HG03571 (cell line): ENCODE measurements around the gene RASAL3.
"Not testable (repeated sequence)": the region's sequence is repeated elsewhere in the genome, so short reads cannot be mapped to it uniquely, and the experiment has no call there.

ENCODE experiments used
- ATAC-seq: cut with Tn5 transposase; IDR thresholded peaks from one replicate; pipeline ENCODE4 v1.9.1; 2021; ENCODE audit not compliant: unreplicated experiment

Gene RASAL3

DNA sequence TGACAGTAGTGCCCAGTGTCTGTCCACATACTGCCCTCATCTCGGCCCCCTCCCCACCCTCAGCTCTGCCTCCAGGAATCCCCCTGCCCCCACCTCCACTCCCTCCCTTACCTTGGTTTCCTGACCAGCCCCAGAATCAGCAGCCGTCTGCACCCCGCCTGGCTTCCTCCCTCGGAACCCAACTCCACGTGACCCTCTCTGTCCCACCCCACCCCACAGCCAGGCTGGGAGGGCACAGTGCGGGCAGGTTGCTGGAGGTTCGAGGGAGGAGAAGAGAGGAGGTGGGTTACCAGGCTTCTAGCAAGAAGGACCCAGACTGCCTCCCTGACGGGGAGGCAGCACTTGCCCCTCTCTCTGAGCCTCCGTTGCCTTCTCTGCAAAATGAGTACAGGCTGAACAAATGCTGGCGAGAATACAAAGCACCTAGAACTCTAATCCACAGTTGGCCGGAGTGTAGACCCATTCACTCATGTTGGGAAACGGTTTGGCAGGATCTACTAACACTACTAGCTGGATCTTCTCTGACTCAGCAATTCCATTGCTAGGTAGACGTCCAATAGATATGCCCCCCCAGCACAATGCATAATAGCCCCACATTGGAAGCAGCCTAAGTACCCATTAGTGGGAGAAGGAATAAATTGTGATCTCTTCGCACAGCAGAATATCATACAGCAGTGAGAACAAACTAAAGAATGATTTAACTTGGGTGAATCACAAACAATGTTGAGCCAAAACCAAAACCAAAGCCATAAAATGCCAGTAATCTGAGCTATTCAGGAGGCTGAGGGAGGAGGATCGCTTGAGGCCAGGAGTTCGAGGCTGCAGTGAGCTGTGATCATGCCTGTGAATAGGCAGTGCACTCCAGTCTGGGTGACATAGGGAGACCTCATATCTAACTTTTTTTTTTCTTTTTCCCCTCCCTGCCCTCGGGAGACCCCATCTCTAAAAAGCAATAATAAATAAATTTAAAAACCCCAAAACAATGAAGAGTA, at the start of gene RASAL3:
Gene RASAL3, minus strand, starts transcription at position 151 of the 992 bp plus-strand sequence. CDS start 186 bp downstream, outside the sequence.
- ATAC-seq, result no peak

DNA sequence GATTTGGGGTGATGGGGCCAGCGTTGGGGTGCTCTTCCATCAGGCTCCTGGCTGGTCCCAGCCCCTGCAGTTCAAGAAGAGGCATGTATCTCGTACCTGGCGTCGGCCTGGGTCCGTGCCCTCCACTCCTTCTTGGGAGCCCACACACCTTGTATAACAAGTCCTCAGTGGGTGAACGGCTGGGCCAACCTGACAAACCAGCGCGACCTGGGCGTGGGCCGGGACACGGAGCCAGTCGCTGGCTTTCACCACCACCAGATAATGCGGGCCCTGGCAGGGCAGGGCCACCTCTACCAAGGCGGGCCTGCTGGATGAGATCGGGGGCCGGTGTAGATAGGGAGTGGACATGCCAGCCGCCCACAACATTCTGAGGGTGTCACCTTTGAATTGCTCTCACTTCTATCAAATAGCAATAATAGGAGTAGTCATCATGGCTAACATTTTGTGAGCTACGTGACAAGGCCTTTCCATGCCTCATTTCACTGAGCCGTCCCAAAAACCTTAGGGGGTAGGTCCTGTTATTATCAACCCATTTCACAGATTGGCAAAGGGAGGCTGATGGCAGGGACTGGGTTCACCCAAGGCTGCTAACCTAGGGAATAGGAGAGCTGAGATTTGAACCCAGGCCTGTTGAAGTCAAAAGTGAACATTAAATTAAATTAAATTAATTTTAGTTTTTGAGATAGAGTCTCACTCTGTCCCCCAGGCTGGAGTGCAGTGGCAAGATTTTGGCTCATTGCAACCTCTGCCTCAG, 47.5 kb upstream of the RASAL3 start:
- ATAC-seq, result no peak

DNA sequence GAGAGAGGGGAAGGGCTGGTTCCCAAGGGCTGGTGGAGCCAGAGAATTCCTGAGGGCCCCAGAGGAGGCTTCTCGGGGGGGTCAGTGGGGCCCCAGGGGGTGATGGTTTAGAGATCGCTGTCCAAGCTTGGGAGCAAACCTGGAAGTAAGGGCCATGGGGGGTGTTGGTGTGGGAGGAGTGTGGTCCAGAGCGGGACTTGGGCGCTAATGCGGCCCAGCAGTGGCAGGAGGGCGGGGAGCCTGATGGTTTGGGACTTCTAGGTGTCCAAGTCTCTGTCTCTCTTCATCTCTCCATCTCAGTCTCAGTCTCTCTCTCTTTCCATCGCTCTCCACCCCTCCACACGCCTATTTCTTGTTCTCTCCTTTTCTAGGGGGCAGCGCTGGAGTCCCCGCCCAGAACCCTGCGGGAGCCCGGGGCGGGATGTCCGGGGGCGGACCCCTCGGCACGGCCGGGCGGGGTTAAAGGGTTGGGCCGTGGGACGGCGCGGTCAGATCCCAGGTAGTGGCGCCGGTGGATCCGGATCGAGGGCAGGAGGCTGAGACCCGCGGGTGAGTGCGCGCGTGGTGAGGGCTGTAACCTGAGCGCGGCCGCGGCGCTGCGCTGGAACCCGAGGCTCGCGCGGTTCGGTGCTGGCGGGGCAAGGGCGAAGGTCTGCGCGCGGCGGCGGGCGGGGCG, 43.8 kb upstream of the RASAL3 start, which contains the start of gene CYP4F22:
Gene CYP4F22, plus strand, starts transcription at position 491 of the 676 bp plus-strand sequence. CDS start 16,812 bp downstream, outside the sequence.
- no peak for ATAC-seq

DNA sequence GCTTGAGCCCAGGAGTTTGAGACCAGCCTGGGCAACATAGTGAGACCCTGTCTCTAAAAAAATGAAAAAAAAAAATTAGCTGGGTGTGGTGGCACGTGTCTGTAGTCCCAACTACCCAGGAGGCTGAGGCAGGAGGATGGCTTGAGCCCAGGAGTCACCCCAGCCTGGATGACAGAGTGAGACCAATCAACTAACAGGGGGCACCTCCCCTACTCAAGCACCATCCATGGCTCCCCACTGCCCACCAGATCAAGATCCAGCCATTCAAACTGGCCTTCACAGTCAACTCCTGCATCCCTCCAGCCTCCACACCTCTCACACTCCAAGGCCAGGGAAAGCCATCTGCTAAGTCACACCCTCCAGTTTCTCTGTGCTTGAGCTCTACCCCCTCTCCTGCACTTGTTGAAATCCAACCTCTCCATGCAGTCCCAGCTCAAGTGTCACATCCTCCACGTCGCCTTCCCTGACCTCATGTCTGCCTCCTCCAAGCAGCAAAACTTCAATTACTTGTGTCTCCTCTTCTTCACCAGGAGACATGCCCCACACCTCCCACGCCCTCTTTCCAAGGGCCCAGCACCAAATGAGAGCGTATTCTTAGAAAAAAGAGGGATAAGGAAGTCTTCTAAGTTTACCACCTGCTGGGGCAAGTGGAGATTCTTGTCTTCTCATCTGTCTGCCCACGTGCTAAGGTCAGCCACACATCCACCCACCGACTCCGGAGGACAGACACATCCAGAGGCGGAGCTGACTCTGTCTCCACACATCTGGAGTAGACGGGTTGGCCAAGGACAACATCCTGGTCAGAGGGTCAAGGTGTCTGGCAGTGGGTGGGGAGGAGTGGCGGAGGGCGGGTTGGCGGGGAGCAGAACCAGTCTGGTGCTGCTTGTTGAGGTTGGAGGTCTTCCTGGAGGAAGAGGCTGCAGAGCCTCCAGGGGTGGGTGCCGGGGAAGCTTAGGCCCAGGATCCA, 43.0 kb upstream of the RASAL3 start:
- no peak for ATAC-seq

DNA sequence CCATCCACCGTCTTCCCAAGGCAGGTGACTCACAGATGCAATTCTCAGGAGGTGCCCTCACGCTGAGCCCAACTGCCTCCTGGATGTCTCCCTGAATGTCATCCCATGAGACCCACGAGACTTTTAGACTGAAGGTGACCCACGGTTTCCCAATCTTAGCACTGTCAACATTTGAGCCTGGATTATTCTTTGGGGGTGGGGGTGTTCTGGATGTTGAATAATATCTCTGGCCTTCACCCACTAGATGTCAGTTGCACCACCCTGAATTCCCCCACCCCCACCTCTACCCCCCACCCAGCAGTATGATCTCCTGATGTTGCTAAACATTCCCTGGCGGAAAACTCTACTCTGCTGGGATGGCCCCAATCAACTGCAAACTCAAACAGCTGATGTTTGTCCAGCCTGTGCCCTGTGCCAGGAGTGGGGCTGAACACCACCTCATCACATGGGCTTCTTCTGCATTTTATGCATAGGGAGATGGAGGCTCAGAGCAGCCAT, 41.8 kb upstream of the RASAL3 start:
- no peak for ATAC-seq

DNA sequence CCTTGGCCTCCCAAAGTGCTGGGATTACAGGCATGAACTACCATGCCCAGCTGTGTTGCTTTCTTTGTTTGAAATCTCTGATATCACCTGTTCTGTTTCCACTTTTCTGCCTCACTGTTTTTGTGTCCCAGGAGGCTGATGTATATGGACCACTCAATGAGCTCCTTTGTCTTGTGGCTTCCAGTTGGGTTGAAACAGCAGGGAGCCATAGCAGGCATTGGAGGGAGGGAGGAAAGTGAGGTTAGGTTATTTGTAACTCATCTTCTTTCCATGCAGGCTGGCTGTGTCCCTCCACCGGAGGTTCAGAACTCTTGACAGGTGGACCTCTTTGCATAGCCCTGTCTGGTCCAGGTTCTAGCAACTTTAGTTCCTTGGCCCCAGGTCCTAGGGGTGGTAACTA, 37.9 kb upstream of the RASAL3 start:
- no peak for ATAC-seq

DNA sequence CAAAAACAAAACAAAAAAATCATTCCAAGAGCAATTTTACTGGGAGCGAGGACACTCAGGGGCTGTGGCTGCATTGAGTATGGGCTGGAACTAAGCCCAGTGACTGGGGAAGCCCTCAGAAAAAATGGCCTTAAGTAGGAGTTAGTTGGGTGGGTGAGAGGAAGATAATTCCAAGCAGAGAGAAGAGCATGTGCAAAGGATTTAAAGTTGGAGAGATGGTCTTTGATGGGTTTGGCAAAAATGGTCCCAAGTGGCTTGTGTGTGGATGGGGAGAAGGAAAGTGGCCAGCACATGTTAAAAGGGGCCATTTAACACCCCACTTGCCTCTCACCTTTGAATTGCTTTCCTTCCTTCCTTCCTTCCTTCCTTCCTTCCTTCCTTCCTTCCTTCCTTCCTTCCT, 37.3 kb upstream of the RASAL3 start:
- ATAC-seq, result no peak

DNA sequence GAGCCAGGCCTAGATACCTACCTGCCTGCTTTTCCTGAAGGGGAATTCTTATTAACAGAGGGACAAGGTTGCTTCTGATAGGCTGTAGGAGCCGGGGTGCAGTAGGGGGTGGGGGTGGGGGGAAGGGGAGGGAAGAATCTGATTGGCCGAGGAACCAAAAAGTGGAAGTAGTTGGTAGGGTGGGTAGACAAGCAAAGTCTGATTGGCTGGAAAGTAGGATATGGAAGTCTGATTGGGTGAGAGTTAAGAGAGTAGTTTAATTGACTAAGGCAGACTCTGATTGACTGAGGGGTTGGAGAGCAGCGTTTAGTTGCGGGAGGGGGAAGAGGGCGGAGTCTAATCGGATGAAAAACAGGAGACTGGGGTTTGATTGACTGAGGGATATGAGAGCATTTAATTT, 34.6 kb upstream of the RASAL3 start:
- no peak for ATAC-seq

DNA sequence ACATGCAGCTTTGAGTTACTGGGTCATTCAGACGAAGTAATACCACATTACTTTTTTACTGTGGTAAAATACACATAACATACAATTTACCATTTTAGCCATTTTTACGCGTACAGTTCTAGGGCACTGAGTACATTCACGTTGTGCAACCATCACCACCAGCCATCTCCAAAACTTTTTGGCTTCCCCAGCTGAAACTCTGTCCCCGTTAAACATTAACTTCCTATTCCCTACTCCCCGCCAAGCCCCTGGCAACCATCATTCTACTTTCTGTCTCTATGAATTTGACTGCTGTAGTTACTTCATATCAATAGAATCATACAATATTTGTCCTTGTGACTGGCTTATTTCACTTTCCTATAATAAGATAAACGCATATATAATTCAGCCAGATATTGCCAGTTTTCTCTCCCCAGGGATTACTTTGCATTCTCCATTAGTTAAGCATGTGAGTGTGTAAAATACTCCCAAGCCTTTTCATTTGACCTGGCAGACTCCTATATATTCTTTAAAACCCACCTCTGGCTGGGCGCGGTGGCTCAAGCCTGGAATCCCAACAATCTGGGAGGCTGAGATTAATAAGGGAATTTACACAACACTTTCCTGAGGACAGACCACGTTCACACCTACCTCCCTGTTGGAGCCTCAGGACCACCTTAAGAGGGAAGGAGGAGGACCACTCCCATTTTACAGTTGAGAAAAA, 34.0 kb upstream of the RASAL3 start:
- no peak for ATAC-seq

DNA sequence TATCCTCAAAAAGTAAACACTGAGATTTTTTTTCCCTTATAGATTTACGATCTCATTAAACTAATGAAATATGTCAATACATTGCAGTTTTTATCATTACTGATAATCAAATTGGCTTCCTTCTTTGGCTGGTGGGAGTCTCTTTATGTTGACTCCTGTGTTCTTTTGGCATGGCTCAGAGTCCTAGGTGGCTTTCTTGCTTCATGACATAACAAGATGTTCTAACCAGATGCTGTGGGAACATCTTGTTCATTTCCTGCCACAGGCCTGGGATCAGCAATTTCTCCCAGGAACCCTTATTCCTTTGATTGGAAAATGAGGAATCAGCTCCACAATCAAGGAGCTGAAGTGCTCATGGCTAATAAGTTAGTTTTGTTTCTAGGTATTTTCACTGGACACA, 30.8 kb upstream of the RASAL3 start:
- no peak for ATAC-seq

DNA sequence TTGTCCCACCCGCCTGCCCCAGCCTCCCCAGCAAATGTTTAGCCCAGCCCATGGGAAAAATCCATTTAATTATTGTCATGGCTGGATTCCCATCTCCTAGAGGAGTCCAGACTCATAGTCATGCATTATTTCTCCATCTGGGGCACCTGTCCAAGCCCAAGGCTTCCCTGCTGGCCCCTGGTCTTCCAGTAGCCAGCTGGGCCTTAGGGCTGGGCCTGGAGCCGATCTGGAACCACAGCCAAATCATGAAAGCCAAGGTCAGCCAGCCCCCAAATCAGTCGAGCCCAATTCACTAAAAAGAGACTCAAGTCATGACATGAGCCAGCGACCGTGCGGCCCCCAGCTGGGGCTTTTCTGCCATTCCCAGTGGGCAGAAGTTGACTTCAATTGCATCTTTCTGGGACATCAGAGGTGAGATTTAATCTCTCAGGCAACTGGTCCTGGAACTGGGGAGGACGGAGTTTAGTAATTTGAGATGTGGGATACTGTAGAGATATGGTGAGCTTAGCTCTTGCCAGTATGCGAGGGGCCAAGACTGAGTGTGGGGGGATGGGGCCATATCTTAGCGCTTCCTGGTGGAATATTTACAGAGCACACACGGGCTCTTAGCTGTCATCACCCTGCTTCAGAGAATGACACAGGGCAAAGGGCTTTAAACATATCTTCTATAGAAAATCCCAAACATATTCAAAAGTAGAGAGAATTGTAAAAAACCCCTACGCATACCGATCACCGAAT, 24.3 kb upstream of the RASAL3 start:
- no peak for ATAC-seq

DNA sequence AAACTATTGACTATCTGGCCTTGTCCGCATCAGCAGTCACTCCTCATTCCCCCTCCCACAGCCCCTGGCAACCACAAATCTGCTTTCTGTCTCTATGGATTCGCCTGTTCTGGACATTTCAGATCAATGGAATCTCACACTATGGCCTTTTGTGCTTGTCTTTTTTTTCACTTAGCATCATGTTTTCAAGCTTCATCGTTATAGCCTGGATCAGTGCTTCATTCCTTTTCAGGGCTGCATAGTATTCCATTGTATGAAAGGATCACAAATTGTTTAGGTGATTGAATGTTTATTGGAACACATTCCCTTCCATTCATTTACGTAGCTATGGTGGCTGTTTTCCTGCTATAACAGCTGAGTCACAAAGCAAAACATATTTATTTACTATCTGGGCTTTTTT, 22.7 kb upstream of the RASAL3 start:
- no peak for ATAC-seq

DNA sequence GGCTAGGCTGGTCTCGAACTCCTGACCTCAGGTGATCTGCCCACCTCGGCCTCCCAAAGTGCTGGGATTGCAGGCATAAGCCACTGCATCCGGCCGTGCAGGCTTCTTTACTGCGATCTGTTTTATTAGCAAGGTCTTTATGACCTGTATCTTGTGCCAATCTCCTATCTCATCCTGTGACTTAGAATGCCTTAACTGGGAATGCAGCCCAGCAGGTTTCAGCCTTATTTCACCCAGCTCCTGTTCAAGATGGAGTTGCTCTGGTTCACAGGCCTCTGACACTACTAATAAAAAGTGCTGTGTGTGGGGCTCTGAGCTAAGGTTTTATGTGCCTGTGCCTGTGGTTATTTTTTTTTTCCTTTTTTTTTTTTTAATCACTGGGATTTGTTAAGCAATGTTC, 21.4 kb upstream of the RASAL3 start:
- not testable (repeated sequence) for ATAC-seq

DNA sequence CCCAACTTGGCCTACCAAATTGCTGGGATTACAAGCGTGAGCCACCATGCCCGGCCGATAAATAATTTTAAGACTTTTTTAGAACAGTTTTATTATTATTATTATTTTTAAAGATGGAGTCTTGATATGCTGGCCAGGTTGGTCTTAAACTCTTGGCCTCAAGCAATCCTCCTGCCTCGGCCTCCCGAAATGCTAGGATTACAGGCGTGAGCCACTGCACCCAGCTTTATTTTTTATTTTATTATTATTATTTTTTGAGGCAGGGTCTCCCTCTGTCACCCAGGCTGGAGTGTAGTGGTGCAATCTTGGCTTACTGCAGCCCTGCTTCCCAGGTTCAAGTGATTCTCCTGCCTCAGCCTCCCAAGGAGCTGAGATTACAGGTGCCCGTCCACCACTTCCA, 16.7 kb upstream of the RASAL3 start:
- ATAC-seq, result not testable (repeated sequence)

DNA sequence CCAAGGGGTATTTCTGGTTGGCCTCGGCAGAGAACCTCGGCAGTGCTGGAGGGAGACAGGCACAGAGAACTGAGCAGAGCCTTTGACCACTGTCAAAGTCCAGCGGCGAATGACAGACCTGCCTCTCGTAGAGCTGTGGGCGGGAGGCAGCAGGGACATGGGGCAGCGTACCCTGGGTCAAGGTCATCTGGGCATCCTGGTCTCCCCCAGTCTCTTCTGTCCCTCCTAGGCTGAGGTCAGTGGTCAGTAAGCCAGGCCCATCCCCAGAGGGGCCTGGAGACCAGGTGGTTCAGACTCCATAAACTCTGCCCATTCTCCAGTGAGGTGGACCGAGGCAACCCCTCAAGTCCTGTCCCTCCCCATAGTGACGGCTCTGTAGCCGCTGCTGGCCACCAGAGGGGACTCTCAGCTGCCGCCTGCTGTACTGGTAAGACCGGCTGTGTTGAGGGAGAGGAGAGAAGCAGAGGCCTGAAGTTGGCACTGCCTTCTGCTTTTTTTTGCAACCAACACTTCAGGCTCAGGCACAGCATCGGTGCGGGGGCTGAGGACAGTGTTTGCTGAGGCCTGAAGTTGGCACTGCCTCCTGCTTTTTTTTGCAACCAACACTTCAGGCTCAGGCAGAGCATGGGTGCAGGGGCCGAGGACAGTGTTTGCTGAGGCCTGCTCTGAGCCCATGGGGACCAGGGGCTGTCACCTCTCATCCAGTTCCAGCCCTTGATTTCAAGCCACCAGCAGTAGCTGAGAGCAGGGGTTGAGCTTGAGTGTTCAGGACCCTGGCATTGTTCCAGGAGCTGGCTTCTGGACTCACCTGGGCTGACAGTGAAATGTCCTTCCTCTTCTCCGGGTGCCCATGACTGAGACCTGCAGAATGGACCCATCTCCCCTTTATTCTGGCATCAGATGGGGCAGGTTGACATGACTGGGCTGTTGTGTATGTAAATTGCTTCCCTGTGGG, 15.3 kb upstream of the RASAL3 start, which contains the start of gene PGLYRP2:
Gene PGLYRP2, minus strand, starts transcription at position 111 of the 955 bp plus-strand sequence. CDS start 130 bp downstream, outside the sequence.
- ATAC-seq, result no peak

DNA sequence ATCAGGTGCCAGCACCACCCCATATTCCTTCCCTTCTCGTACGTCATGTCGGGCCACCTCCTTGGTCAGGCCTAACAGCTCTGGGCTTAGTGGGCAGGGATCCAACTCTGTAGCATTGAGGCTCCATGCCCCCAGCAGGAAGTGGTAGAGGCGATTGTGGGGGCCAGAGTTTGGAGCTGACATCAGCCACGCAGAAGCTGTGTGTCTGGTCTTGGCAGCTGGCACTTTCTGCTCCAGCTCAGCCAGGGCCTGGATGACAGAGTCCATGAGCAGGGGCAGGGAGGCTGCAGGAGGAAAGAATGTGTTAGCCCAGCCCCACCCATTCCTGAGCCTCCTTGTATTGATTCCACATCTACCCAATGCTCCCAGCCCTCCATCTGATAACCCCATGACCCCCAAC, 12.0 kb upstream of the RASAL3 start:
- ATAC-seq, result no peak

DNA sequence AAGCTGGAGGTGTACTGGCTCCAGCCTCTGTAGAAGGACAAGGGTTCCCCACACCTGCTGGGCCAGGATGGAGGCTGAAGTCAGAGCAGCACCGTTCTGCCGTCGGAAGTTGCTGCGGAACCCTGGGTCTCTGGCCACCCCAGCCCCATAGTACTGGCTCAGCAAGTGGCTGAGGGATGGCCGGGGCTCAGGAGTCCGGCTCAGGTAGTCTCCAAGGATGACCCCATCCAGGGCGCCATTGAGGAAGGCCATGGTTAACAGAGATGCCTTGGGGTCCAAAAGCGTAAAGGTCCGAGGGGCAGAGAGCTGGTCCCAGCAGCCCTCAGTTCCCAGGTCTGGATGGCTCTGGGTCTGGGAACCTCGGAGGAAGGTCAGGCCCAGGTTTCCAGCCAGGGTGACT, 11.3 kb upstream of the RASAL3 start:
- ATAC-seq, result no peak
